Skeletal muscle satellite cell (primary cell): ENCODE data around the gene ELMO3.

Source experiments
- H3K27me3 ChIP-seq: 2 replicates; pipeline ENCODE4 v1.7.0; 2013; ENCODE audit warnings: low read length; ENCODE audit not compliant: control insufficient read depth, insufficient read depth
- H3K36me3 ChIP-seq: 2 replicates; pipeline ENCODE4 v1.7.0; 2013; ENCODE audit warnings: mild to moderate bottlenecking, control low read depth, low read length; ENCODE audit not compliant: insufficient read depth
- H3K4me1 ChIP-seq: 2 replicates; pipeline ENCODE4 v1.7.0; 2013; ENCODE audit warnings: low read length; ENCODE audit not compliant: control insufficient read depth, insufficient read depth
- H3K4me2 ChIP-seq: 2 replicates; pipeline ENCODE4 v1.7.0; 2013; ENCODE audit warnings: mild to moderate bottlenecking, low read length
- H3K4me3 ChIP-seq: 2 replicates; pipeline ENCODE4 v1.7.0; 2013; ENCODE audit warnings: low read length
- H3K9ac ChIP-seq: 2 replicates; pipeline ENCODE4 v1.7.0; 2013; ENCODE audit warnings: mild to moderate bottlenecking, low read depth, low read length, moderate library complexity
- H3K9me3 ChIP-seq: replicated peaks from 2 replicates; pipeline ENCODE4 v1.7.0; 2013; ENCODE audit warnings: mild to moderate bottlenecking, control low read depth, low read length

The ELMO3 gene

GRCh38 chr16:67177743-67178699, 20.9 kb upstream of the ELMO3 start:
- no peak overlapping the region for H3K9ac ChIP-seq
- H3K9me3 ChIP-seq: no peaks in the 10 kb centered on the region
- peak overlapping the region; percentile 57 for H3K4me3 ChIP-seq
- peaks cover 10% of the 10 kb centered on the region for H3K36me3 ChIP-seq
- no peaks in the 10 kb centered on the region for H3K27me3 ChIP-seq
- H3K4me1 ChIP-seq: peaks cover 47% of the 10 kb centered on the region
- peak overlapping the region; percentile 78 for H3K4me2 ChIP-seq

DNA sequence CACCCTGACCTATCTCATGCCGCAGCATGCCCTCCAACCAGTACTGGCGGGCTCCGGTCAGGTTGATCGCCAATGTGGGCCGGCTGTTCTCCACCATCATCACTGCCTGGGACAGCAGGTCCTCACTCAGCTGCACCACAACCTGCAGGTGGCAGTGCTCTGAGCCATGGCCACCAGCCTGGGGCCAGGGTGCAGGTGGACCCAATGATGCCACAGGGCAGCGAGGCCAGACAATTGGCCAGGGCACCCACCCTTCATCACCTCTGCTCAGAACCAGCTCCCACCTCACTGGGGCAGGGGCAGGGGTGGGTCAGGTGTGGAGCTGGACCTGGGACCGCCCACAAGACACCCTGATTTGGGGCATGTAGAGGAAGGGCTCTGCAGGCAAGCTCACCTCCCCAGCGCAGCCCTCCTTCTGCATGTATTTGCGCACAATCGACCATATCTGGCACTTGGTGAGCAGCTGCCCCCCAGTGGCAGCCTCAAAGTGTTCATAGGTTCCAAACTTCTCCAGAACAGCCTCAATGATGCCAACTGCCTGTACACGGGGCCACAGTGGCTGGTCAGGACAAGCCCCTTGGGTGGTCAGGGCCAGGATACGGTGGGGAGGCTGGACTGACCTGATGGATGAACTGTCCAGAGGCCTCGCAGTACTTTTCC, 19.4 kb upstream of the ELMO3 start:
- H3K9ac ChIP-seq: no peak overlapping the region
- no peaks in the 10 kb centered on the region for H3K9me3 ChIP-seq
- H3K4me2 ChIP-seq: no peak overlapping the region
- H3K36me3 ChIP-seq: peaks cover 10% of the 10 kb centered on the region
- no peak overlapping the region for H3K4me3 ChIP-seq
- H3K27me3 ChIP-seq: no peaks in the 10 kb centered on the region
- peaks cover 41% of the 10 kb centered on the region for H3K4me1 ChIP-seq

DNA sequence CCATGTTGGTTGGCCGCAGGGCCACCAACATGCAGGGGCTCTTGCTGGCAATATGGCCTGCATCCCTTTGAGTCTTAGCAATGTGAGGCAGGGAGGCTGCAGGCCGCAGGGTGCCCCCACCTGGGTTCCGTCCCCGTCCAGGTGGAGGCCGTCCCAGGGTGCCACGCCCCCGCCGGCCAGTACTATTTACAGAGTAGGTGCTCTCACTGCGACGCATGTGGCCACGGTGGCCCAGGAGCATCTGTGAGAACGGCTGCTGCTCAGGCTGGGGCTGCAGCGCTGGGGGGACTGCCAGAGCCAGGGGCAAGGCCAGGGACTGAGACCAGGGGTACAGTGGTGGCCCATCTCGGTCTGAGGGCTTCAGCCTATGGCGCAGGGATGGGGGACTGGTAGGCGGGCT, 18.8 kb upstream of the ELMO3 start:
- Histone ChIP-seq H3K27me3 (no peaks in the 10 kb centered on the region), H3K4me1 (peaks cover 41% of the 10 kb centered on the region), H3K36me3 (peaks cover 10% of the 10 kb centered on the region), H3K9me3 (no peaks in the 10 kb centered on the region), H3K4me2 (no peak overlapping the region), H3K4me3 (no peak overlapping the region), H3K9ac (no peak overlapping the region)

- Histone ChIP-seq H3K4me2 (peak overlapping the region; percentile 61), H3K9ac (no peak overlapping the region), H3K4me1 (peaks cover 49% of the 10 kb centered on the region), H3K4me3 (peak overlapping the region; percentile 41), H3K9me3 (no peaks in the 10 kb centered on the region), H3K27me3 (no peaks in the 10 kb centered on the region), H3K36me3 (peaks cover 10% of the 10 kb centered on the region)
These were observed 17.6 kb upstream of the ELMO3 start for GRCh38 chr16:67181346-67181745.

- Histone ChIP-seq H3K4me3 (peak overlapping the region; percentile 86), H3K9ac (no peak overlapping the region), H3K36me3 (peaks cover 10% of the 10 kb centered on the region), H3K4me1 (peaks cover 58% of the 10 kb centered on the region), H3K4me2 (peak overlapping the region; percentile 83), H3K27me3 (no peaks in the 10 kb centered on the region), H3K9me3 (no peaks in the 10 kb centered on the region)
These were observed 16.6 kb upstream of the ELMO3 start for GRCh38 chr16:67182288-67182687.

DNA sequence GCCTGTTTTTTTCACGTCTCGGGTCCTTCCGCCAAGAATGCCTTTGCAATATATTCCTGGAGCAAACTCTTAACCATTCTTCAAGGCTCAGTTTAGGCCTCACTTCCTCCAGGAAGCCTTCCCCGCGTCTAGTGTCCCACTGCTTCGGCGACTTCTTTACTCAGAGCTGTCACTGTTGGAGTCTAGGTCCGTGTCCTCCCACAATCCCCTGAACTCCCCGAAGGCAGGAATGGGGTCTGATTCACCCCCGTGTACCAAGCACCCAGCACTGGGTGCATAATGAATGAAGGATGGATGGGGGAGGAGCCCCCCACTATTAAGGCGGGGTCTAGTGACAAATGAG, 15.7 kb upstream of the ELMO3 start:
- Histone ChIP-seq H3K4me3 (peak overlapping the region; percentile 86), H3K36me3 (peaks cover 10% of the 10 kb centered on the region), H3K4me1 (peaks cover 62% of the 10 kb centered on the region), H3K27me3 (no peaks in the 10 kb centered on the region), H3K9ac (peak overlapping the region; percentile 90), H3K4me2 (peak overlapping the region; percentile 83), H3K9me3 (no peaks in the 10 kb centered on the region)

GRCh38 chr16:67183627-67184452, 15.1 kb upstream of the ELMO3 start, which contains the start of gene MATCAP1:
Gene MATCAP1, minus strand, starts transcription at chr16:67183963. Its CDS starts 3,353 bp downstream, at chr16:67180610.
- no peaks in the 10 kb centered on the region for H3K27me3 ChIP-seq
- peaks cover 59% of the 10 kb centered on the region for H3K4me1 ChIP-seq

GRCh38 chr16:67184453-67184994, 14.4 kb upstream of the ELMO3 start:
- no peak overlapping the region for H3K9ac ChIP-seq
- H3K4me2 ChIP-seq: peak overlapping the region; percentile 83
- H3K36me3 ChIP-seq: peaks cover 8% of the 10 kb centered on the region
- H3K9me3 ChIP-seq: no peaks in the 10 kb centered on the region
- no peaks in the 10 kb centered on the region for H3K27me3 ChIP-seq
- H3K4me3 ChIP-seq: peak overlapping the region; percentile 86
- peaks cover 59% of the 10 kb centered on the region for H3K4me1 ChIP-seq

More at GRCh38 chr16:67183627-67184452, 15.1 kb upstream of the ELMO3 start, which contains the start of gene MATCAP1:
- H3K9ac ChIP-seq: peak within 1 kb of the TSS; percentile 90
- peak within 1 kb of the TSS; percentile 83 for H3K4me2 ChIP-seq
- H3K36me3 ChIP-seq: peaks cover 10% of the 10 kb centered on the region
- H3K4me3 ChIP-seq: peak within 1 kb of the TSS; percentile 86
- no peaks in the 10 kb centered on the region for H3K9me3 ChIP-seq

GRCh38 chr16:67184995-67185650, 13.8 kb upstream of the ELMO3 start:
- Histone ChIP-seq H3K9me3 (no peaks in the 10 kb centered on the region), H3K4me1 (peaks cover 59% of the 10 kb centered on the region), H3K4me3 (peak overlapping the region; percentile 23), H3K9ac (no peak overlapping the region), H3K4me2 (peak overlapping the region; percentile 83), H3K36me3 (peaks cover 3% of the 10 kb centered on the region), H3K27me3 (no peaks in the 10 kb centered on the region)

GRCh38 chr16:67185651-67186134, 13.2 kb upstream of the ELMO3 start:
- Histone ChIP-seq H3K36me3 (peaks cover 3% of the 10 kb centered on the region), H3K9me3 (no peaks in the 10 kb centered on the region), H3K4me2 (peak overlapping the region; percentile 64), H3K4me1 (peaks cover 65% of the 10 kb centered on the region), H3K9ac (no peak overlapping the region), H3K4me3 (peak overlapping the region; percentile 23), H3K27me3 (no peaks in the 10 kb centered on the region)
